HL-60 (cell line): ENCODE results near the gene SLITRK3.

Source experiments
- DNase-seq, 2 experiments: peaks; one replicate each; pipeline ENCODE4 v3.0.0-alpha.2; 2010 to 2020; ENCODE audit warnings: low read depth in 1 of 2, low spot score in 1 of 2
- H3K27ac ChIP-seq: fragments of 250-450 bp; sonication (Bioruptor Pico); replicated peaks from 2 replicates; pipeline ENCODE4 v1.5.1; 2020; ENCODE audit warnings: mild to moderate bottlenecking, moderate library complexity
- H3K27me3 ChIP-seq: fragments of 250-450 bp; sonication (Bioruptor Pico); 2 replicates; pipeline ENCODE4 v1.5.1; 2021; ENCODE audit warnings: mild to moderate bottlenecking, moderate library complexity; ENCODE audit not compliant: insufficient read depth, poor library complexity, severe bottlenecking
- H3K4me3 ChIP-seq: replicated peaks from 2 replicates; pipeline ENCODE4 v1.5.1; 2011; ENCODE audit warnings: mild to moderate bottlenecking, control low read depth, low read length; ENCODE audit not compliant: insufficient read depth
- GABPA ChIP-seq: IDR thresholded peaks from 2 replicates; pipeline ENCODE4 v1.6.1; 2012; ENCODE audit warnings: low read depth
- POLR2AphosphoS5 ChIP-seq: IDR thresholded peaks from 2 replicates; pipeline ENCODE4 v1.6.1; 2012; ENCODE audit warnings: low read depth
- SPI1 ChIP-seq: IDR thresholded peaks from 2 replicates; pipeline ENCODE4 v1.6.1; 2012; ENCODE audit warnings: low read depth, mild to moderate bottlenecking, borderline replicate concordance
- TF ChIP-seq, protein P1 (sequence below): IDR thresholded peaks from one replicate; pipeline ENCODE4 v1.5.1; 2011; ENCODE audit warnings: low read length, control low read depth, inconsistent platforms; ENCODE audit not compliant: insufficient read depth
- TF ChIP-seq, protein P2 (sequence below): IDR thresholded peaks from 2 replicates; pipeline ENCODE4 v1.6.1; 2012; ENCODE audit warnings: low read depth; ENCODE audit not compliant: insufficient replicate concordance

Gene SLITRK3

DNA sequence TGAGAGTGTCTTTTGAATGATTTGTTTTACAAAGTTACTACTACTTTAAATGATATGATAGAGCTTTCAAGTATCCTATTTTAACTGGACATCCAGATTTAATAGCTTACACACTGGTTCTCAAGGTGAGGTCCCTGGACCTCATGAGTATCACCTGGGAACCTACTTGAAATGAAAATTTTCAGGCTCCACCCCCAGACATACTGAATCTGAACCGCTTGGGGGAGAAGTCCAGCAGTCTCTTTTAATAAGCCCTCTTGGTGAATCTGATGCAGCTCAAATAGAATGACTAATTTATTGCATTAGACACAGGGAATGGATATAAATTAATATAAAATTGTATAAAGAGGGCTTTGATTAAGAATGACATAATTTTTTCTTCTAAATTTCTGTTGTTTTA, 29.4 kb upstream of the SLITRK3 start:
- H3K4me3 ChIP-seq = no peak overlapping the region
- TF ChIP-seq GABPA (no peak), POLR2AphosphoS5 (no peak), SPI1 (no peak)
- TF ChIP-seq, protein P1, sequence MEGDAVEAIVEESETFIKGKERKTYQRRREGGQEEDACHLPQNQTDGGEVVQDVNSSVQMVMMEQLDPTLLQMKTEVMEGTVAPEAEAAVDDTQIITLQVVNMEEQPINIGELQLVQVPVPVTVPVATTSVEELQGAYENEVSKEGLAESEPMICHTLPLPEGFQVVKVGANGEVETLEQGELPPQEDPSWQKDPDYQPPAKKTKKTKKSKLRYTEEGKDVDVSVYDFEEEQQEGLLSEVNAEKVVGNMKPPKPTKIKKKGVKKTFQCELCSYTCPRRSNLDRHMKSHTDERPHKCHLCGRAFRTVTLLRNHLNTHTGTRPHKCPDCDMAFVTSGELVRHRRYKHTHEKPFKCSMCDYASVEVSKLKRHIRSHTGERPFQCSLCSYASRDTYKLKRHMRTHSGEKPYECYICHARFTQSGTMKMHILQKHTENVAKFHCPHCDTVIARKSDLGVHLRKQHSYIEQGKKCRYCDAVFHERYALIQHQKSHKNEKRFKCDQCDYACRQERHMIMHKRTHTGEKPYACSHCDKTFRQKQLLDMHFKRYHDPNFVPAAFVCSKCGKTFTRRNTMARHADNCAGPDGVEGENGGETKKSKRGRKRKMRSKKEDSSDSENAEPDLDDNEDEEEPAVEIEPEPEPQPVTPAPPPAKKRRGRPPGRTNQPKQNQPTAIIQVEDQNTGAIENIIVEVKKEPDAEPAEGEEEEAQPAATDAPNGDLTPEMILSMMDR = no peak
- TF ChIP-seq, protein P2, sequence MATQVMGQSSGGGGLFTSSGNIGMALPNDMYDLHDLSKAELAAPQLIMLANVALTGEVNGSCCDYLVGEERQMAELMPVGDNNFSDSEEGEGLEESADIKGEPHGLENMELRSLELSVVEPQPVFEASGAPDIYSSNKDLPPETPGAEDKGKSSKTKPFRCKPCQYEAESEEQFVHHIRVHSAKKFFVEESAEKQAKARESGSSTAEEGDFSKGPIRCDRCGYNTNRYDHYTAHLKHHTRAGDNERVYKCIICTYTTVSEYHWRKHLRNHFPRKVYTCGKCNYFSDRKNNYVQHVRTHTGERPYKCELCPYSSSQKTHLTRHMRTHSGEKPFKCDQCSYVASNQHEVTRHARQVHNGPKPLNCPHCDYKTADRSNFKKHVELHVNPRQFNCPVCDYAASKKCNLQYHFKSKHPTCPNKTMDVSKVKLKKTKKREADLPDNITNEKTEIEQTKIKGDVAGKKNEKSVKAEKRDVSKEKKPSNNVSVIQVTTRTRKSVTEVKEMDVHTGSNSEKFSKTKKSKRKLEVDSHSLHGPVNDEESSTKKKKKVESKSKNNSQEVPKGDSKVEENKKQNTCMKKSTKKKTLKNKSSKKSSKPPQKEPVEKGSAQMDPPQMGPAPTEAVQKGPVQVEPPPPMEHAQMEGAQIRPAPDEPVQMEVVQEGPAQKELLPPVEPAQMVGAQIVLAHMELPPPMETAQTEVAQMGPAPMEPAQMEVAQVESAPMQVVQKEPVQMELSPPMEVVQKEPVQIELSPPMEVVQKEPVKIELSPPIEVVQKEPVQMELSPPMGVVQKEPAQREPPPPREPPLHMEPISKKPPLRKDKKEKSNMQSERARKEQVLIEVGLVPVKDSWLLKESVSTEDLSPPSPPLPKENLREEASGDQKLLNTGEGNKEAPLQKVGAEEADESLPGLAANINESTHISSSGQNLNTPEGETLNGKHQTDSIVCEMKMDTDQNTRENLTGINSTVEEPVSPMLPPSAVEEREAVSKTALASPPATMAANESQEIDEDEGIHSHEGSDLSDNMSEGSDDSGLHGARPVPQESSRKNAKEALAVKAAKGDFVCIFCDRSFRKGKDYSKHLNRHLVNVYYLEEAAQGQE = no peak
- no peak for DNase-seq
- no peaks in the 10 kb centered on the region for H3K27me3 ChIP-seq
- no peak overlapping the region for H3K27ac ChIP-seq

DNA sequence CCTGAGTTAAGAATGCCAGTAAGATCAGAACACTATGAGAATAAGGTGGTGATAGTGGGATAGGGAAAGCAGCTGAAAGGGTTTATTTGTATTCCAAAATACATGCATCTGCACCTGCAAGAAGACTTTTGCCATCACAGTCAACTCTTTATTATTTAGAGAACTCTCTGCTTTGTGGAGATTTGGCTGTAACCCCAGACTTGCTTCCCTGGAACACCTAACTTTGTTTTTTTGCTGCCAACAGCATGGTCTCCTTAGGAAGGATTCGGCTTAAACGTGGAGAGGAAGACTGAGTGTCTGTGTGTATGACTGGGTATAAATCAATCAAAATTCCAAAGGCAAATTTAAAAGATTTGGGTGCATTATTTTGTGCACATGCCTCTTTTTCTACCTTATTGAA, 21.6 kb upstream of the SLITRK3 start:
- no peak for DNase-seq
- H3K4me3 ChIP-seq = no peak overlapping the region
- no peaks in the 10 kb centered on the region for H3K27me3 ChIP-seq
- no peak overlapping the region for H3K27ac ChIP-seq
- no peak for TF ChIP-seq GABPA
- TF ChIP-seq POLR2AphosphoS5 = no peak
- TF ChIP-seq, protein P1 = no peak
- TF ChIP-seq, protein P2 = no peak
- TF ChIP-seq SPI1 = no peak

DNA sequence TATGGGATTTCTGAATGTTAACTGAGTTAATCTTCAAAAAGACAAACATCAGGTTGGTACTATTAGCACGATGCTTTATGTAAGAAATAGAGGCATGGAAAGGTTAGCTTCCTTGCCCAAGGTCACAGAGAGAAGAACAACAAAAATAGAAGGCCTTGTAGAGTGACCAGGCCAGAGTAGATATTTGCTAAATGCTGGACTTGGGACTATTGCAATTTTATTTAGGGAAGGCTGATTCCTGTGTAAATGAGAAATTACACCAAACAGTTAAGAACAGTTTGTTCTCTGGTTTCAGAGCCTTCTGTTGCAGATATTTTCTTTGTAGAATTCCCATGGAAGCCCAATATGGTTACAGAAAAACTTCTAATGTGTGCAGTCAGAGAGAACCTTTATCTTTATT, 16.4 kb upstream of the SLITRK3 start:
- TF ChIP-seq SPI1 = no peak
- no peak for TF ChIP-seq POLR2AphosphoS5
- no peak for TF ChIP-seq GABPA
- TF ChIP-seq, protein P2 = no peak
- TF ChIP-seq, protein P1 = no peak
- Histone ChIP-seq H3K27me3 (no peaks in the 10 kb centered on the region), H3K4me3 (no peak overlapping the region), H3K27ac (no peak overlapping the region)
- no peak for DNase-seq
